ENCODE data around the gene KLHL26. TPM values are rescaled to one million over a fixed set of nuclear protein-coding genes. Genes with fewer than 3 reads are reported as not detected.

The KLHL26 gene
- total and polyA plus RNA-seq, 9 of the 15 experiments (the other 6 are each of a cell fraction or from before 2014, with no cell fraction given) = 0.13 to 13.3 (median 1.4) TPM

DNA sequence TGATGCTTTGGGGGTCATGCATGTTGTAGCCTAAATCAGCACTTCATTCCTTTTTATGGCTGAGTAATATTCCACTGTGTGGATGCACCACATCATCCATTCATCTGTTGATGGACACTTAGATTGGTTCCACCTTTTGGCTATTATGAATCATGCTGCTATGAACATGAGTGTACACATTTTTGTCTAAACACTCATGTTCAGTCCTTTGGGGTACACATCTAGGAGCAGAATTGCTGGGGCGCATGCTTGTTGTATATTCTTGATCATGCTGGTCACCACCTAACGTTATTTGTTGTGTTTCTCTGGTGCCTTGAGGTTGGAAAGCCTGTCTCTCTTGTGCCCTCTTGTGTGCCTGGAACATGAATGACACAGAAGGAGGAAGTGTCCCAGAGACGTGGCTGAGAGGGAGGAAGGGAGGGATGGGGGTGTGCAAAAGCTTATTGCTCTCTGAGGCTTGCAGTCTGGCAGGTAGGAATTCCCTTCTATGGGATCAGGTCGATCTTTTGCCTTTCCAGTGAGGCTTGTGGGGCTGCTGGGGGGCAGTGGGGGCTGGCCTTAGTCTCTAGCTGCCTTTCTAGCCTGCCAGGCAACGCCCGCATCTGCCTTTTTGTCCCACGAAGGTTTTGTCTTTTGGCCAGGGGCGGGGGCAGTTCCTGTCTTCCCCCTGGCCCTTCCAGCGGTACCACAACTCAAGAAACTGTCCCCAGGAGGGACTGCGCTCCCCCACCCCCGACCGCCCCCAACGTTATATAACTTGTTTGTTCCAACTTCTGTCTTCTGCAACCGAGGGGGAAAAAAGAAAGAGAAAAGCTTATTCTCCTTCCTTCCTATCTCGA lies 7.6 kb downstream of the KLHL26 start (continued):
- TF ChIP-seq, protein P1, sequence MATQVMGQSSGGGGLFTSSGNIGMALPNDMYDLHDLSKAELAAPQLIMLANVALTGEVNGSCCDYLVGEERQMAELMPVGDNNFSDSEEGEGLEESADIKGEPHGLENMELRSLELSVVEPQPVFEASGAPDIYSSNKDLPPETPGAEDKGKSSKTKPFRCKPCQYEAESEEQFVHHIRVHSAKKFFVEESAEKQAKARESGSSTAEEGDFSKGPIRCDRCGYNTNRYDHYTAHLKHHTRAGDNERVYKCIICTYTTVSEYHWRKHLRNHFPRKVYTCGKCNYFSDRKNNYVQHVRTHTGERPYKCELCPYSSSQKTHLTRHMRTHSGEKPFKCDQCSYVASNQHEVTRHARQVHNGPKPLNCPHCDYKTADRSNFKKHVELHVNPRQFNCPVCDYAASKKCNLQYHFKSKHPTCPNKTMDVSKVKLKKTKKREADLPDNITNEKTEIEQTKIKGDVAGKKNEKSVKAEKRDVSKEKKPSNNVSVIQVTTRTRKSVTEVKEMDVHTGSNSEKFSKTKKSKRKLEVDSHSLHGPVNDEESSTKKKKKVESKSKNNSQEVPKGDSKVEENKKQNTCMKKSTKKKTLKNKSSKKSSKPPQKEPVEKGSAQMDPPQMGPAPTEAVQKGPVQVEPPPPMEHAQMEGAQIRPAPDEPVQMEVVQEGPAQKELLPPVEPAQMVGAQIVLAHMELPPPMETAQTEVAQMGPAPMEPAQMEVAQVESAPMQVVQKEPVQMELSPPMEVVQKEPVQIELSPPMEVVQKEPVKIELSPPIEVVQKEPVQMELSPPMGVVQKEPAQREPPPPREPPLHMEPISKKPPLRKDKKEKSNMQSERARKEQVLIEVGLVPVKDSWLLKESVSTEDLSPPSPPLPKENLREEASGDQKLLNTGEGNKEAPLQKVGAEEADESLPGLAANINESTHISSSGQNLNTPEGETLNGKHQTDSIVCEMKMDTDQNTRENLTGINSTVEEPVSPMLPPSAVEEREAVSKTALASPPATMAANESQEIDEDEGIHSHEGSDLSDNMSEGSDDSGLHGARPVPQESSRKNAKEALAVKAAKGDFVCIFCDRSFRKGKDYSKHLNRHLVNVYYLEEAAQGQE (IDR thresholded peaks at IDR 0.05; ENCODE audit: borderline replicate concordance) = peak; percentile 38; the same call in 1 of the 2 replicates
- TF ChIP-seq, protein P1 (CRISPR knock-in tag; IDR thresholded peaks at IDR 0.05; ENCODE audit: low read depth) = no peak
- TF ChIP-seq RFX5 (IDR thresholded peaks at IDR 0.05; ENCODE audit: low read depth, low read length) (no peak), ZFPM2 (CRISPR knock-in tag; IDR thresholded peaks at IDR 0.05) (no peak), SPI1 (IDR thresholded peaks at IDR 0.05; ENCODE audit: borderline replicate concordance, low read depth, low read length) (peak; percentile 95), RAD21 (CRISPR knock-in tag; conservative IDR thresholded peaks at IDR 0.05 in 1 of 2, IDR thresholded peaks at IDR 0.05 in 1 of 2) (peak in 1 of 2 experiments; percentile 46; a peak in 3 of 4 replicates), ELF1 (tag; IDR thresholded peaks at IDR 0.05) (no peak), ZNF263 (CRISPR knock-in tag; IDR thresholded peaks at IDR 0.05; ENCODE audit: borderline replicate concordance) (0 out of 2 replicates have a peak, but pooled peaks have one; percentile 36), SMC3 (conservative IDR thresholded peaks at IDR 0.05; ENCODE audit: insufficient read depth, low read depth, low read length) (0 out of 2 replicates have a peak, but pooled peaks have one; percentile 6), BCOR (IDR thresholded peaks at IDR 0.05) (peak; percentile 60; the same call in 1 of the 2 replicates), ZNF146 (CRISPR knock-in tag; IDR thresholded peaks at IDR 0.05; ENCODE audit: unreplicated experiment) (peak; percentile 97)
- TF ChIP-seq, protein P2, sequence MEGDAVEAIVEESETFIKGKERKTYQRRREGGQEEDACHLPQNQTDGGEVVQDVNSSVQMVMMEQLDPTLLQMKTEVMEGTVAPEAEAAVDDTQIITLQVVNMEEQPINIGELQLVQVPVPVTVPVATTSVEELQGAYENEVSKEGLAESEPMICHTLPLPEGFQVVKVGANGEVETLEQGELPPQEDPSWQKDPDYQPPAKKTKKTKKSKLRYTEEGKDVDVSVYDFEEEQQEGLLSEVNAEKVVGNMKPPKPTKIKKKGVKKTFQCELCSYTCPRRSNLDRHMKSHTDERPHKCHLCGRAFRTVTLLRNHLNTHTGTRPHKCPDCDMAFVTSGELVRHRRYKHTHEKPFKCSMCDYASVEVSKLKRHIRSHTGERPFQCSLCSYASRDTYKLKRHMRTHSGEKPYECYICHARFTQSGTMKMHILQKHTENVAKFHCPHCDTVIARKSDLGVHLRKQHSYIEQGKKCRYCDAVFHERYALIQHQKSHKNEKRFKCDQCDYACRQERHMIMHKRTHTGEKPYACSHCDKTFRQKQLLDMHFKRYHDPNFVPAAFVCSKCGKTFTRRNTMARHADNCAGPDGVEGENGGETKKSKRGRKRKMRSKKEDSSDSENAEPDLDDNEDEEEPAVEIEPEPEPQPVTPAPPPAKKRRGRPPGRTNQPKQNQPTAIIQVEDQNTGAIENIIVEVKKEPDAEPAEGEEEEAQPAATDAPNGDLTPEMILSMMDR (IDR thresholded peaks at IDR 0.05 in 2 of 3, conservative IDR thresholded peaks at IDR 0.05 in 1 of 3; ENCODE audit: insufficient read depth in 2 of 3, low read depth in 1 of 3, low read length in 3 of 3) = peak; percentile 25 to 59 (median 49); a peak in 4 of 6 replicates
- TF ChIP-seq, protein P3, sequence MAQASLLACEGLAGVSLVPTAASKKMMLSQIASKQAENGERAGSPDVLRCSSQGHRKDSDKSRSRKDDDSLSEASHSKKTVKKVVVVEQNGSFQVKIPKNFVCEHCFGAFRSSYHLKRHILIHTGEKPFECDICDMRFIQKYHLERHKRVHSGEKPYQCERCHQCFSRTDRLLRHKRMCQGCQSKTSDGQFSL (CRISPR knock-in tag; IDR thresholded peaks at IDR 0.05) = peak; percentile 74
- TF ChIP-seq, protein P3 (tag; IDR thresholded peaks at IDR 0.05) = no peak
